Effector memory CD8-positive, alpha-beta T cell (primary cell): ENCODE results near the gene ICAM1.

Experiments used
- ATAC-seq: fragments of 150-1000 bp; cut with Tn5 transposase; replicated peaks from 2 replicates; pipeline ENCODE4 v1.10.0; 2021; ENCODE audit warnings: mild to moderate bottlenecking, moderate library complexity
- DNase-seq, 3 experiments: peaks; one replicate each; pipeline ENCODE4 v3.0.0; 2021
- H3K27ac Mint-ChIP-seq, 2 donors: one replicate each; pipeline ENCODE4 v1.8.0; 2022; ENCODE audit warnings: mild to moderate bottlenecking in 2 of 2, mixed read lengths in 2 of 2, moderate library complexity in 2 of 2
- H3K27me3 Mint-ChIP-seq, 2 donors: one replicate each; pipeline ENCODE4 v1.8.0; 2022; ENCODE audit warnings: mixed read lengths in 2 of 2
- H3K36me3 Mint-ChIP-seq: one replicate; pipeline ENCODE4 v1.8.0; 2022; ENCODE audit warnings: mild to moderate bottlenecking, moderate library complexity, mixed read lengths; ENCODE audit not compliant: insufficient read depth
- H3K4me1 Mint-ChIP-seq, 2 donors: one replicate each; pipeline ENCODE4 v1.8.0; 2022; ENCODE audit warnings: low read depth in 2 of 2, mixed read lengths in 2 of 2
- H3K4me3 Mint-ChIP-seq, 2 donors: one replicate each; pipeline ENCODE4 v1.8.0; 2022; ENCODE audit warnings: mild to moderate bottlenecking in 2 of 2, mixed read lengths in 2 of 2, moderate library complexity in 2 of 2
- H3K9me3 Mint-ChIP-seq, 2 donors: one replicate each; pipeline ENCODE4 v1.8.0; 2022; ENCODE audit warnings: mixed read lengths in 2 of 2

Gene ICAM1

DNA sequence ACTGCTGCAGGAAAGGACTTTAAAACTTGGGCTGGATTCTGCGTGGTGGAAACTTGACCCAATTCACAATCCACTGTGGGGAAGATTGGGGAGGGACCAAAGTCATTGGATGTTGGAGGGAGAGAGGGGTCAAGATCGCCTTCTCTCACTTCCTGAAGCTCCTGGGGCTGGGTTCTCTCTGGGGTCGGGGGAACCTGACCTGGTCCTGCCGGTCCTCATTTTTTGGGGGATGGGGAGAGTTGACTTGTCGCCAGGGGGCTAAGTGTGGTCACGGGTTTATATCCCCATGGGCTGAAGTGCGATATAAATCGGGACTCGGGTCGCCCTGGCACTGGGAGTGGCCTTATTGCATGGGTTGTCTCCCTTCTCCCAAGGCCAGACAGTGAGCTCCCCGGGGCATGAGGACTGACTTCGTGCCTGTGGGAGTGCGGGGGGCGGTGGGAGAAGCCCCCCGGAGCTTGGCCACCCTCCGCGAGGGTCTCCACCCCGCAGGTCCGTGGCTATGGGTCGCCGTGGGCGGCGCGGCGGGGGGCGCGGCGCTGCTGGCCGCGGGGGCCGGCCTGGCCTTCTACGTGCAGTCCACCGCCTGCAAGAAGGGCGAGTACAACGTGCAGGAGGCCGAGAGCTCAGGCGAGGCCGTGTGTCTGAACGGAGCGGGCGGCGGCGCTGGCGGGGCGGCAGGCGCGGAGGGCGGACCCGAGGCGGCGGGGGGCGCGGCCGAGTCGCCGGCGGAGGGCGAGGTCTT lies 25.1 kb downstream of the ICAM1 start:
- H3K9me3 Mint-ChIP-seq, result no peaks in the 10 kb centered on the region
- ATAC-seq (no peak), DNase-seq (no peak)
- peaks cover 18% of the 10 kb centered on the region for H3K36me3 Mint-ChIP-seq
- peaks cover 26 to 32% of the 10 kb centered on the region in 2 donors for H3K4me1 Mint-ChIP-seq
- H3K27me3 Mint-ChIP-seq, result peaks cover 18 to 38% of the 10 kb centered on the region in 2 donors
- H3K4me3 Mint-ChIP-seq, result peak overlapping the region; percentile 81 to 96
- peak overlapping the region; percentile 52 to 65 for H3K27ac Mint-ChIP-seq

DNA sequence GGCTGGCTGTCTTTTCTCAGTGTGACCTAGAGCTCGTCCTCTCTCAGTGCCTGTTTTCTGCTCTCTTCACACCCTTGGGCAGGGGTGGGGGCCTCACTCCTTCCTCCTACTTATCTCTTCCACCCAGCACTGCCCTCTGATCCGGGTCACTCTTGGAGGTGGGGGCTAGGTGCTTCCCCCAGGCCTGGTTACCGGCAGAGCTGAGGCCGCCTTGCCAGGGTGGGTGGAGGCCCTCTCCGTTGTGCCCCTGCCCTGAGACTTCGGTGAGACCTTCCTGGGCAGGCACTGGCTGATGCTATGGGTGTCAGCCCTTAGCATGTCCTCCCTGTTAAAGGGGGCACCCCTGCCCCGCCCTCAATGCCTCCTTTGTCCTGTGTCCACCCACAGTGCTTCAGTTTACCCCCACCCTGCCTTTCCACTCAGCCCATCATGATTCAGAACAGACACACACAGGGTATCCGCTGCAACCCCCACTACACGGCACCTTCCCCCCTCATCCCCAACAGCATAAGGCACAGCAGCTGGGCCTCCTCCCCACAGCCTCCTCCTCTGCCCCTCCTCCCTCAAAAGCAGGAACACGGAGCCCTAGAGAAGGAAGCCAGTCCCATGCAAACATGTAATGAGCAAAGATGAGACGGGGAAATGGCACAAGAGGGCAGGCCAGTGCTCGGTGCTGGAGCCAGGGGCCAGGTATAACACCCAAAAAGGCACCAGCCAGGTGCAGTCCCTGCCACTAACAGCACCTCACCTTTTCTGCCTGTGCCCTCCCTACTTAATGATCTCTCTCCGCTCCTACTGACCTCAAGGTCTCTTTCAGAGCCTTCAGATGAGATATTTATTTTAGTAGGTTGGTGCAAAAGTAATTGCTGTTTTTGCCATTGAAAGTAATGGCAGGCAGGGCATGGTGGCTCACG lies 28.9 kb downstream of the ICAM1 start:
- ATAC-seq, result no peak
- H3K27ac Mint-ChIP-seq, result no peak overlapping the region
- H3K27me3 Mint-ChIP-seq, result peaks cover 0 to under 1% of the 10 kb centered on the region in 2 donors
- H3K4me3 Mint-ChIP-seq, result no peak overlapping the region
- no peak for DNase-seq
- H3K4me1 Mint-ChIP-seq, result peaks cover 6% of the 10 kb centered on the region in 2 donors
- H3K36me3 Mint-ChIP-seq, result peaks cover 6% of the 10 kb centered on the region
- H3K9me3 Mint-ChIP-seq, result no peaks in the 10 kb centered on the region

DNA sequence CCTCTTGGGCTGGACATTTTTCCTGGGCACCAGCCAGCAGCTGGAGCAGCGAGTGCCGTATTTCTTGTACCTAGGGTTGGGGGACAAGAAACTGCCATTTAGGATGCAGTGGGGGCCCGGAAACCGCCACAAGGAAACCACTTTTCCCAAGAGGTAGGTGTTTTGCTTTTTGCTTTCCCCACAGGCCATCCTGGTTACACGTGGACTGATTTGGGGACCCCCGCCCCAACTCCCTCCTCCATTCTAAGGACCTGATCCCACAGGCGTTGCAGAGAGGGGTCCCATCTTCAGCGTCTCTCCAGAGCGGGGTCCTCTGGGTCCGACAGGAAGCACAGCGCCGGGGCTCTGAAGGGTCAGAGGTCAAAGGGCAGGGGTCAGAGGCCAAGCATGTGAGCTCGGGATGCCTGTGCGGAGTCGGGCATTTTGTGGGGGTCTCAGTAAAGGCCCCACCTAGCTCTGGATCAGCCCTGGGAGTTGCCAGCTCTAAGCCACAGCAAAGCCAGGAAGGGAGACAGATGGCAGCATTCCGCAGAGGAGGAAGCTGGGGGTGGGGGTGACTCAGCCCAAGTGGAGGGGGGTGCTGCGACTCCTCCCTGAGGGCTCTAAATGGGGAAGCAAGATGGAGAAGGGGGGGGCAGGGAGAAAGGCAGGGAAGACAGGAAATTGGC lies 34.4 kb downstream of the ICAM1 start:
- no peak for ATAC-seq
- Mint-ChIP-seq H3K27me3 (no peaks in the 10 kb centered on the region), H3K36me3 (peaks cover 6% of the 10 kb centered on the region), H3K9me3 (no peaks in the 10 kb centered on the region), H3K4me3 (no peak overlapping the region), H3K27ac (no peak overlapping the region), H3K4me1 (no peaks in the 10 kb centered on the region)
- DNase-seq, result no peak

DNA sequence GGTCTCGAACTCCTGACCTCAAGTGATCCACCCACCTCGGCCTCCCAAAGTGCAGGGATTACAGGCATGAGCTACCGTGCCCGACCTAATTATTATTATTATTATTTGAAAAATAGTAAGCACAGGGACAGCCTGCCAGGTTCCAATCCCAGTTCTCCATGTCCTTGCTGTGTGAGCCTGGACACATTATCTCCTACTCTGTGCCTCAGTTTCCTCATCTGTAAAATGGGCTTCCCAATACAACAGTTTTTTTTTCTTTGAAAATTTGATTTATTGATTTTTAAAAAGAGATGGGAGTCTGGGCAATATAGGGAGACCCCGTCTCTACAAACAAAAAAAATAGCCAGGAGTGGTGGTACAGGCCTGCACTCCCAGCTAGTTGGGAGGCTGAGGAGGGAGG lies 35.4 kb downstream of the ICAM1 start:
- ATAC-seq, result no peak
- Mint-ChIP-seq H3K9me3 (no peaks in the 10 kb centered on the region), H3K4me3 (no peak overlapping the region), H3K27ac (no peak overlapping the region), H3K36me3 (peaks cover 6% of the 10 kb centered on the region), H3K4me1 (no peaks in the 10 kb centered on the region), H3K27me3 (no peaks in the 10 kb centered on the region)
- no peak for DNase-seq

DNA sequence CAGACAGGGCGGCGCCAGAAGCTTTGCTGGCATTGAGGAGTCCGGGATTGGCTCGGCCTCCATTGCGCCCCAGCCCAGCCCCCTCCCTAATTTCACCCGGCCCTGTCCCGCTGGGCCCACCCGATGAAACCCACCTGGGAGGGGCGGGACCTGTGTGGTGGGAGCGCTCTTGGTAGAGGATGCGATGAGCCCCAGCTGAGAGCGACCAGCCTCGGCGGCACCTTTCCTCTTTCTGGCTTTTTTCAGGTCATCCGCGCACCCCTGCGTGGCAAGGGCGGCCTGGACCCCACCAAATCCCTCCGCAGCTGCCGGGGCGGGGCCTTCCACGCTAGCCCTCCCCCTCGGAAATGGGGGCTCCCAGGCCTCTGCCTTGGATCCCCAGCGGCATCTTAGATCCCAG lies 38.5 kb downstream of the ICAM1 start, which contains the start of gene ZGLP1:
ZGLP1 (minus strand) TSS at position 393 of the 400 bp plus-strand sequence.
- peak within 1 kb of the TSS in 1 of 2 donors; percentile 55 for H3K27ac Mint-ChIP-seq
- no peak for DNase-seq
- H3K27me3 Mint-ChIP-seq, result no peaks in the 10 kb centered on the region
- peaks cover 6% of the 10 kb centered on the region for H3K36me3 Mint-ChIP-seq
- H3K4me3 Mint-ChIP-seq, result no peak within 1 kb of the TSS
- no peaks in the 10 kb centered on the region for H3K9me3 Mint-ChIP-seq
- no peaks in the 10 kb centered on the region for H3K4me1 Mint-ChIP-seq
- ATAC-seq, result no peak

DNA sequence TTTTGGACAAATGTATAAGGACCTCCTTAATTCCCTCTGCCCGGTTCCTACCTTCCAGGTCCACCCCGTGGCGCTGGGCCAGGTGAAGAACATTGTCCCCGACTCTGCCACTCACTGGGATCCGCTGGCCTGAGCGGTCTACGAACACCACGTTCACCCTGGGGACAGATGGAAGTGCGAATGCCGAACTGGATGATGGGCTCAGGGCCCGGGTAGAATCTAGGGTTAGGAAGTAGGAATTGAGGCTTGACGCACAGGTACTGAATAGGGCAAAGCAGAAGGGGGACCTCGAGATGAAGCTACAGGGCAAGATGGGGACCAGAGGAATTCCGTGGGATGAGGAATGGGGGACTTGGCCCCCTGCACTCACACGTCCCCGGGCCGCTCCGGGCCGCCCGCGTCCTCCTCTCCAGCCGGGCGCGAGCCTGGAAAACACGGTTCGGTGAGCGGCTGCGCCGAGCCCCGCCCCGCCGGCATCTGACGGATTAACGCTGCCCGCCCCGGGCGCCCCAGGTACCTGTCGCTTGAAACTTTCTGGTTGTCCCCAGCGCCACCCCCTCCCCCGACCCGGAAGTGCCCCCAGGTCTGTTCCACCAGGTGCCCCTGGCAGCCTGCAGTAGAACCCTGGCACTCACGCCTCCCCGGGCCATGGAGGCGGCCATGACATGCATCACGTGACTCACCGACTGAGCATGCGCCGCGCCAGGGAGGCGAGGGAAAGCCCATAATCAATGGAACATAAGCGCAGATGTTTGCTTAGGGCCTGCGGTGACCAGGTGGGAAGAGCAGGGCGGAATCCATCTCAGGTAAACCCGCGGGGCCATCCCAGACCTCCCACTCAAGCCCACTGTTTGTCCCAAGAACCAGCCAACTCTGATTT lies 44.7 kb downstream of the ICAM1 start, which contains the start of gene FDX2:
FDX2 (minus strand) TSS at position 681 of the 880 bp plus-strand sequence; CDS start at position 662, 19 bp downstream.
- no peaks in the 10 kb centered on the region for H3K27me3 Mint-ChIP-seq
- peak within 1 kb of the TSS; percentile 73 to 88 for H3K27ac Mint-ChIP-seq
- ATAC-seq (peak; percentile 92), DNase-seq (peak; percentile 85 to 91 (median 88))
- peaks cover 27% of the 10 kb centered on the region for H3K36me3 Mint-ChIP-seq
- H3K4me1 Mint-ChIP-seq, result peaks cover 12 to 13% of the 10 kb centered on the region in 2 donors
- H3K9me3 Mint-ChIP-seq, result no peaks in the 10 kb centered on the region
- H3K4me3 Mint-ChIP-seq, result peak within 1 kb of the TSS; percentile 89 to 92

DNA sequence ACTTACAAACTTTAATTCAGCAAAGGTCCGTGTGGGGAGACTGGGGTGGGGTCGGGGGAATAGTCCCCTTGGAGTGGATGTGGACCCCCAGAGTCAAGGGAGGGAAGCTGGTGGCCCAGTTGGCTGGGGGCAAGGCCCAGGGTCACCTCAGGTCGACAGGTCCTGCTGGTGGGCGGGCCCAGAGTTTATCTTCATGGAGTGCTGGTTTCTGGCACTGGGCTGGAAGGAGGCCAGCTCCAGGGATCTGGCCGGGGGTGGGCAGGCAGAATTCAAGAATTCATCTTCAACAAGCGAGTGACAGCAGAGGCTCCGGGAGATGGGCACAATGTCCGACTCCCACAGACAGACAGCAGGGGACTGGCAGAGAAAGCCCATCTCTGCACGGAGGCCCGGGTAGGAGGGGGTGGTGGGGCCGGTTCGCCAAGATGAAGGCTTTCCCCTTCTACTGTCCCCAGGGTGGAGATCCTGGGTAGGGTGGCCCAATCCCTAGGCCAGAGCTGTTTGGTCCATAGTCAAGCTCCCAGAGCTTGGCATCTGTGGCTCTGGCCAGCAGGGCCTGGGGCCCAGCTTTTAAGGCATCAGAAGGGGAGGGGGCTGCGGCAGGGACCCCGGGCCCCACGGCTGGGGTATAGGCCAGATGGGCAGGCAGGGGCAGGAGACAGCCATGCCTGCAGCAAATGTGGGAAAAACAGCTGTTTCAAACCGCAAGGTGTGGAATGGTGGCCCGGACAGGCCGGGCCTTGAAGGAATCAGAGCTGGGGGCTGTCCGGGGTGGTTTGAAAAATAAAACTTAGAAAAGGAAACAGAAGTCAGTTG lies 45.5 kb downstream of the ICAM1 start:
- ATAC-seq (no peak), DNase-seq (no peak)
- H3K27ac Mint-ChIP-seq, result peak overlapping the region; percentile 73 to 88
- H3K4me3 Mint-ChIP-seq, result peak overlapping the region; percentile 89 to 92
- no peaks in the 10 kb centered on the region for H3K9me3 Mint-ChIP-seq
- H3K27me3 Mint-ChIP-seq, result no peaks in the 10 kb centered on the region
- peaks cover 31% of the 10 kb centered on the region for H3K36me3 Mint-ChIP-seq
- peaks cover 12 to 13% of the 10 kb centered on the region in 2 donors for H3K4me1 Mint-ChIP-seq

DNA sequence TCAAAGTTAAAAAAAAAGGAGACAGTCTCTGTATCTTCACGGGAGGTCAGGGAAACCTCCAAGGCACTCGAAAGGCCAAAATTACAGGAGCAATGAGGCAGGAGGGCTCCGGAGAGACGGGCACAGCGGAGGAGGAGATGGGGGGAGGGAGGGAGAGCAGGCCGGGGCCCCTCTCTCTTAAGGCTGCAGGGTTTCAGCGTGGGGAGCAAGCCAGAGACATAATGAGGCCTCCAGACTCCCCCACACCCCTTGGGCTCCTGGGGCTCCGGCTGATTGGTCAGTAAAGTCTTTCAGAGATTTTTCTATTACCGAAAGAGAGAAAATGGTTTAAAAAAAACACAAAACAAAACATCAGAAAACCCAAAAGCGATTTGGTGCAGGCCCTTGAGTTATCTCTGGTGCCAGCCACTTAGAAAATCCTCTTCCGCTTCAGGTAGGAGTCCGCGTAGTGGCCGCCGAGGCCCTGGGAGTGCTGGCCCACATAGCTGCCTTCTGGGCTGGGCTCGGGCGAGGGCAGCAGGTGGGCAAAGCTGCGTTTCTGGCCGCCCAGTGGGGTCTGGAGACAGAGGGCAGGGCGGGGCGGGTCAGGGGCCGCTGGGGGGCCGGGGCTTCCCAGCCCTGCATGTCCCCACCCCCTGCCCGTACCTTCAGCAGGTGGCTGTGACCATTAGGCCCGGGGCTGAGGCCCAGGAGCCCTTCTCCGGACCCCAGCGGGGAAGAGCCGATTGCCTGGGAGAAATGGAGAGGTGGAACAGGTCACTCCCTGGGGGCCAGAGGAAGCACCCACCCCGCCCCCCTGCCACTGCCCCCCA lies 46.3 kb downstream of the ICAM1 start:
- Mint-ChIP-seq H3K4me1 (peaks cover 12 to 13% of the 10 kb centered on the region in 2 donors), H3K27me3 (no peaks in the 10 kb centered on the region), H3K9me3 (no peaks in the 10 kb centered on the region), H3K27ac (peak overlapping the region; percentile 73 to 88), H3K4me3 (peak overlapping the region in 1 of 2 donors; percentile 23), H3K36me3 (peaks cover 31% of the 10 kb centered on the region)
- DNase-seq (no peak), ATAC-seq (no peak)

DNA sequence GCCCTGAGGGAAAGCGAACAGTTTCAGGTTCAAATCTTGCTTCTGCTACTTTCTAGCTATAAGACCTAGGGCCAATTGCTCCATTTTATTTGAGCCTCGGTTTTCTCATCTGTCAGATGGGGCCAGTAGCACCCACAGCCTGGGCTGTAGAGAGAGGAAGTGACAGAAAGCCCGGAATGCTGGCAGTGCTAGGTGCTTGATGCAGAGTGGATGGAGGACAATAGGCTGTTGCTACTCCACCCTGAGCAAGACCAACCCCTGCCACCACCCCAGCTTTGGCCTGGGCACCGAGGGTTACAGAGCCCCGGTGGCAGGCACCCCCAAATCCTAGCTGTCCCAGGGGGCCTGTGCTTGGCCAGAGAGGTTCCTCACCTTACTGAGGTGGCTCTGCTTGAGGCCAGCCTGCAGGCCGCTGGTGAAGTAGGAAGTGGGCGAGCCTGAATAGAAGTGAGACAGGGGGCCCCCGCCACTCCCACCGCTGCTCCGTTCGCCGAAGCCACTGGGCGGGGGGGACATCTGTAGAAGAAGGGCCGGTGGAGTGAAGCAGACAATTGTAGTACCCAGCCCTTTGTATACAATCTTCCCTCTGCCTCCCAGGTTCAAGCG lies 47.0 kb downstream of the ICAM1 start:
- Mint-ChIP-seq H3K27ac (no peak overlapping the region), H3K4me1 (peaks cover 12 to 13% of the 10 kb centered on the region in 2 donors), H3K4me3 (no peak overlapping the region), H3K36me3 (peaks cover 31% of the 10 kb centered on the region), H3K27me3 (no peaks in the 10 kb centered on the region), H3K9me3 (no peaks in the 10 kb centered on the region)
- DNase-seq (no peak), ATAC-seq (no peak)

DNA sequence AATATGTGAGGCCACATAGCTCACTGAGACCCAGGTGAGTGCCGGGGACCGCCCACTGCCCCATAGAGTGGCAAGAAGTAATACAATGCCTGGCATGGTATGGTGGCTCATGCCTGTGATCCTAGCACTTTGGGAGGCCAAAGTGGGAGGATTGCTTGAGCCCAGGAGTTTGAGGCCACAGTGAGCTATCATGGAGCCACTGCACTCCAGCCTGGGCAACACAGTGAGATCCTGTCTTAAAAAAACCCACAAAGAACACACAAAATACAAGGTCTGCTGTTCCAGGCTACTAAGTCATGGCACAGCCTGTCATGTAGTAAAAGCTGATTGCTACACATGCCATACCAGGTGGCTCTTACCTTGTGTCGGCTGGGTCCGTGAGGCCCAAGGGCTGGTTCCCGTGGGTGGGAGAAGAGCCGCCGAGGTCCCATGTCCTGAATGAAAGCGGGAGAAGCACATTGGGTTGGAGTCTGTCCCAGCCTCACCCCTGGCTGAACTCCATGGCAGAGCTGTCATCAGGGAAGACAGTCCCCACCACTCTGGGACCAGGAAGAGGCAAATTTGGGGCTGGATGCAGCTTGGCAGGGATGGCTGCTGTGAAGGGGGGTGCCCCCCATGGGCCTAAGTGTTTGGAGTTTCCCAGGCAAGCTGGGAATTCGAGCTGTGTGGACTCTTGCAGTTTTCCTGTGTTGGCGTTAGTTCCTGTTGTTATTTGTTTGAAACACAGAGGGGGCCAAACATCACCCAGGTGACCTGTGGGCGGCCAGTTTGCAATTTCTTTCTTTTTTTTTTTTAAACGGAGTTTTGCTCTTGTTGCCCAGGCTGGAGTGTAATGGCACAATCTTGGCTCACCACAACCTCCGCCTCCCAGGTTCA lies 48.1 kb downstream of the ICAM1 start:
- peak overlapping the region in 1 of 2 donors; percentile 92 for H3K27ac Mint-ChIP-seq
- H3K9me3 Mint-ChIP-seq, result no peaks in the 10 kb centered on the region
- peaks cover 39% of the 10 kb centered on the region for H3K36me3 Mint-ChIP-seq
- ATAC-seq (no peak), DNase-seq (no peak)
- H3K4me3 Mint-ChIP-seq, result no peak overlapping the region
- peaks cover 12 to 13% of the 10 kb centered on the region in 2 donors for H3K4me1 Mint-ChIP-seq
- H3K27me3 Mint-ChIP-seq, result no peaks in the 10 kb centered on the region
